Body of pancreas (tissue), 4 donors: ENCODE results near the gene BTBD8.

ENCODE experiments used
- CTCF ChIP-seq, 7 experiments: fragments of 450-650 bp in 4 of 7; fragments of 200-600 bp in 3 of 7; sonication (generic) in 3 of 7; IDR thresholded peaks; one replicate each; pipeline ENCODE4 v1.5.1; 2016 to 2019; ENCODE audit warnings: antibody characterized with exemption in 7 of 7
- POLR2A ChIP-seq, 3 donors: fragments of 450-650 bp; IDR thresholded peaks; one replicate each; pipeline ENCODE4 v1.6.1; 2016; ENCODE audit warnings: antibody characterized with exemption in 3 of 3, mild to moderate bottlenecking in 2 of 3

DNA sequence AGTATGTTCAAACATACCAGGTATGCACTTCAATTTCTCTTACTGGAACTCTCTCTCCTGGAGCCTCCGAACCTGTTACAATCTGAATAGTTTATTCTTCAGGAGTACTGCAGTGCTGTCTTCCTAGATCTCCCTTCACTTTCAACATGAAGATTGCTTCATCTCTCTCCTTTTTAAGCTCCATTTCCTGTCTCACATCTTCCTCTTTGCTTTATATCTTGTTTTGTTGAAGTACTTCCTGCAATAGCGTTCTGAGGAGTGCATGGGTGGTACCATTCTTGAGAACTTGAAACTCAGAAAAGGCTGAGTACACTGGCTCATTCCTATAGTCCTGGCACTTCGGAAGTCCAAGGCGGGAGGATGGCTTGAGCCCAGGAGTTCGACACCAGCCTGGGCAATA, 121.8 kb downstream of the BTBD8 start:
- TF ChIP-seq CTCF (IDR thresholded peaks at IDR 0.05), result no peak
- no peak for TF ChIP-seq POLR2A (IDR thresholded peaks at IDR 0.05)
